Adipocyte (in vitro differentiated cells): Measurements from ENCODE around the gene HOXB7.

ENCODE experiments used
- DNase-seq: peaks from one replicate; pipeline ENCODE4 v3.0.0-alpha.2; 2015; ENCODE audit warnings: low read depth
- H3K27me3 ChIP-seq: replicated peaks from 2 replicates; pipeline ENCODE4 v1.7.0; 2013; ENCODE audit warnings: mild to moderate bottlenecking, low read length, moderate library complexity; ENCODE audit not compliant: control insufficient read depth, insufficient read depth
- H3K36me3 ChIP-seq: 2 replicates; pipeline ENCODE4 v1.7.0; 2013; ENCODE audit warnings: low read length, mild to moderate bottlenecking, moderate library complexity; ENCODE audit not compliant: control insufficient read depth, insufficient read depth, severe bottlenecking
- H3K4me1 ChIP-seq: 2 replicates; pipeline ENCODE4 v1.7.0; 2013; ENCODE audit warnings: mild to moderate bottlenecking, low read length, moderate library complexity; ENCODE audit not compliant: control insufficient read depth, insufficient read depth
- H3K4me3 ChIP-seq: 2 replicates; pipeline ENCODE4 v1.7.0; 2013; ENCODE audit warnings: mild to moderate bottlenecking, low read length, moderate library complexity
- H3K9ac ChIP-seq: 2 replicates; pipeline ENCODE4 v1.7.0; 2013; ENCODE audit warnings: mild to moderate bottlenecking, low read length, moderate library complexity
- H3K9me3 ChIP-seq: 2 replicates; pipeline ENCODE4 v1.7.0; 2013; ENCODE audit warnings: mild to moderate bottlenecking, low read length, moderate library complexity; ENCODE audit not compliant: control insufficient read depth

Gene HOXB7

DNA sequence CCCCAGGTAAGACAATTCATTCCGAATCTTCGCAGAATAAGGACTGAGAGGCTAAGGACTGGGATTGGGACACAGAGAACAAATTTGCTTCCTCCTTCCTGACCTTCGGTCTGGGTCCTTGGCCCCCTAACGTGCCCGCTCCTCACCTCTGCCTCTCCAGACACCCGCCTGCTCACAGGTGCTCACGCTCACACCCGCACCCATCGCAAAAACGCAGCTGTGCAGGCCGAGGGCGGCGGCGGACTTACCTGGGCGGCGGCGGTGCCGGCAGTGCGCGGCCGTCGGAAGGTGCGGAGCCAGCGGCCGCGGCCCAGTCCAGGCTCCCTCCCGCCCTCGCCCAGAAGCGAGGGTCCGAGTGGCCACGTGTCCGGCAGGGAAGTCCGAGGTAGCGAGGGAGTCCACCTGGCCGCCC is 22.5 kb upstream of the HOXB7 start:
- no peak for DNase-seq
- no peak overlapping the region for H3K4me3 ChIP-seq
- H3K9ac ChIP-seq: no peak overlapping the region
- H3K36me3 ChIP-seq: no peaks in the 10 kb centered on the region
- H3K4me1 ChIP-seq: no peaks in the 10 kb centered on the region
- peaks cover 96% of the 10 kb centered on the region for H3K27me3 ChIP-seq
- no peaks in the 10 kb centered on the region for H3K9me3 ChIP-seq

DNA sequence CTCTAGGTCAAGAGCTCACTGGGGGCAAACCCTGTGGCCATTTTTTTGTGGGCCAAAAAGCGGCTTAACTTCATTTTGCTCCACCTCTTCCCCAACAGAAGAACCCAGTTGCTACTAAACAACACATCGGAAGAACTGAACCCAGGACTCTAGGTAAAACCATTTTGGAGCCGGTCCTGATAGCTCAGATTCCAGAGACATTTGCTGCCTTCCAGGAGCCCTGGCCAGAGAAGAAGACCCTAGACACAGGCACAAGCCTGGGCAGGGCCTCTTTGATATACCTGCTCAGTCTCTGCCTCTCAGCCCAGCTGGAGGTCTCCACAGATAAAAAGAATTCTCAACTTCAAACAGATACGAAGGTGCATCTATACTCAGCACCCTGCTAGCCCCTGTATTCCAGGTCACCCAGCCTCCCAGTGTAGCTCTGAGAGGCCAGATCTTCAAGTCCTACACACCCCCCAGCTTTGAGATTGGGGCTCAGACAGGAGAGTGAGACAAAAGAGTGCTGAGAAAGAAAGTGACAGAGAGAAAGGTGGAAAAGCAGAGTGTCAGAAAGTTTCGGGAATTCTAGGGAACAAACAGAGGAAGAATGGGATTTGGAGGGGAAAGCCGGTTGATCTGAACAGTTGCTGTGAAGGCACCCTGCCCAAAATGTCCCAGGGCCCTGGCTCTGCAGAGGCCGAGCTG is 21.9 kb upstream of the HOXB7 start:
- Histone ChIP-seq H3K9ac (no peak overlapping the region), H3K36me3 (no peaks in the 10 kb centered on the region), H3K9me3 (no peaks in the 10 kb centered on the region), H3K4me1 (no peaks in the 10 kb centered on the region), H3K27me3 (peaks cover 96% of the 10 kb centered on the region), H3K4me3 (no peak overlapping the region)
- no peak for DNase-seq

DNA sequence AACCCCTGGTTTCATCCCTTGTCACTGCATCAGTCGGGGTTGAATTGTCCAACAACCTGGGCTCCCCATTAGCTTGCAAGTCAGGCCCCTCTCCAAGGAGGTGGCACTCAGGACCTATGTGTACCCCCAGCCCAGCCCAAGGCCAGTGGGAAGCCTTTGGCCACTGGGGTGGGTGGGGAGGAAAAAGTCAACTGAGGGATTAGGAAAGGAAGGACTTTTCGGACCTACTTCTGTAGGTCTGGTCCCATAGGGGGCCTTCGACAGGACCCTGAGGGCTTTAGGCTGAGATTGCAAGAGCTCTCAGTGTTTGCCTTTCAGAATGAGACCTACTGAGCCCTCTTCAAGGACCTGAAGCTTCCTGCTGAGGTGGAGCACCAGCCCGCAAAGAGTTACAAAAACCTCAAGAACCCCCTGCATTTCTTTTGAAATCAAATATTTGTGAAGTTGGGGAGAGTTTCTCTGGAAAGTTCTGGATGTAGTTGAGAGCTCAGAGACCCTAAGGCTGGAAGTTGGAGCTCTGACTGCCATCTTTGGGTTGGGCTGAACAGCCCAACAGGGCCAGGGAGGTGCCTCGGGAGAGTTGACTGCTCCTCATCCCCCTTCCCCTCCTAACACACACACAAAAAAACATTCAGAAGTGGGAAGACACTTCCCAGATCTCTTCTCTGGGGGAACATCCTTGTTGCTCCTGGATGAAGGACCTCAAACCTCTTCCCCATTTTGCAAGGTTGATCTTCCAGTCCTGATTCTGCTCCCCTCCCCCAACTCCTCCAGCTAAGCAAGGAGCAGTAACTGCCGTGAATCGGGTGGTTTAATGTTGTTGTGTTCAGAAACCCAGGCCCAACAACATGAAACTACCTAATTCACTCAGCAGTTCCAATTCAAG is 21.1 kb upstream of the HOXB7 start:
- Histone ChIP-seq H3K9me3 (no peaks in the 10 kb centered on the region), H3K4me3 (no peak overlapping the region), H3K36me3 (no peaks in the 10 kb centered on the region), H3K9ac (no peak overlapping the region), H3K4me1 (no peaks in the 10 kb centered on the region), H3K27me3 (peaks cover 96% of the 10 kb centered on the region)
- DNase-seq: no peak

DNA sequence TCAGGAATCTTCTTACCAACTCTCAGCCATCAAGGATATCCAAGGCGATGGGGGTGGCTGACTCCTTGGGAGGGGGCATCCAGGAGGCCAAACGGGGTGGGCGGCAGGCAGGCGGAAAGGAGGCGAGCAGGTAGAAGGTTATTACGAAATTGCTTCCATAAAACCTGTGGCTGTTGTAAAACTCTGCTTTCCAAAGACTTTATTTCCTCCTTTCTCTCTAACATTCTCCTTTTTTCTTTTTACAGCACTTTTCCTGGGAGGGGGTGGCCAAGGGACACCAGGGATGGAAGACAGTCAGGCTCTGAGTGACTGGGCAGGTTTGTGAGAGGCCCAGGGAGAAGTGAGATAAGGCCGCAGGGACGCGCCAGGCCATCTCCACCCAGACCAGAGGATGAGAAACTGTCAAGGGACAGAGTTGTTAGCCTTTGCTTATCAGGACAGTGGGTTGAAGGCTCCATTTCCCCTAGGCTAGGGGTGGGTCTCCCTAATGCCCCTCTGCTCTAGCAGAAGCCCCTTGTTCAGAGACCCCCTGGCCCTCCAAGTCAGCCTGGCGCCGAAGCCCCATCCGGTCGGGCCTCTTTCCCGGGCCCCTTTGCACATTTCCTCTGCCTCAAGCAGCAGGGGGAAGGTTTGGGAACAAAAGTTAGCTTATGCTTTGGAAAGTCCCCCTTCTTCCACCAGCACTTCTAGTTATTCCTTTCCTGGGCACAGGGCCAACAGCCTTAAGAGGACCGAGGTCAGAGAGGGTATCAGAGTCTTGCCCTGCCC is 20.3 kb upstream of the HOXB7 start:
- Histone ChIP-seq H3K9me3 (no peaks in the 10 kb centered on the region), H3K36me3 (no peaks in the 10 kb centered on the region), H3K4me3 (no peak overlapping the region), H3K9ac (no peak overlapping the region), H3K27me3 (peaks cover 94% of the 10 kb centered on the region), H3K4me1 (no peaks in the 10 kb centered on the region)
- no peak for DNase-seq

DNA sequence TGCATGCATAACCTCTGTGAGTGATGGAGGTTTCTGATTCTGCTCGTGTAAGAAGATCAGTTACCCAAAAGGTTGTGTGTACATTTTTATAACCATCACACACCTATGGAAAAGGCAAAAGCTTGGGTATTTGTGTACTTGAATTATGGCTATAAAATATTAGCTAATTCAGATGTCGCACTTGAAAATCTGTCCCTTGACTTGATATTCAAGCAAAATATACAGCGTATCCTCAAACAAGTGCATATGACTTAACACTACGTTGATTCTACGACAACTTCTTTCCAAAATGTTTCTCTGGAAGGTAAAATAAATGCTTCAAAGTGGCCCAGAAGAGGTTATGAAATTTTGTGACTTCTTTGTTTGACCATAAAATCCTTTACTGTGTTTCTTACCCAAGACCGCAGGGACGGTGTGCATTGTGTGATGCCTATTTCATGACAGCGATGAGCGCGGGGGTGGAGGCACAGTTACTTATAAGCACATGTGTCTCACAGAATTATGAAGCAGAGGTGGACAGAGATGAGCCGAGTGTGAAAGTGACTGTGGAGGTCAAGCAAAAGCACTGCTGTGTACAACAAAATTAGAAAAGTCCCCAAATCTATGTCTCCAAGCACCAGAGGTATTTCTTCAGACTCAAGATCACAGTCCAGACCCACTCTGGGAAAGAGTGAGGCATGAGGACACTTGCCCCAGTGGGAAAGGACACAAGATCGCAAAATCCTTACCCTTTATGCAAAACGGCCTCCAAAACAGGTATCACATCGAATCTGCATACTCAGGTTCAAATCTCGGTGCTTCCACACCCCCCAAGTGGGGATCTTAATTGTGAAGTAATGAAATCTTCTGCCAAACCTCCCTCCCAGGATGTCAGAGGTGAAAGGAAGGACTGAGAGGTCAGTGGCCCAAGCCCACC is 19.4 kb upstream of the HOXB7 start:
- H3K9ac ChIP-seq: no peak overlapping the region
- H3K9me3 ChIP-seq: no peaks in the 10 kb centered on the region
- peaks cover 86% of the 10 kb centered on the region for H3K27me3 ChIP-seq
- no peak for DNase-seq
- no peak overlapping the region for H3K4me3 ChIP-seq
- no peaks in the 10 kb centered on the region for H3K4me1 ChIP-seq
- no peaks in the 10 kb centered on the region for H3K36me3 ChIP-seq

DNA sequence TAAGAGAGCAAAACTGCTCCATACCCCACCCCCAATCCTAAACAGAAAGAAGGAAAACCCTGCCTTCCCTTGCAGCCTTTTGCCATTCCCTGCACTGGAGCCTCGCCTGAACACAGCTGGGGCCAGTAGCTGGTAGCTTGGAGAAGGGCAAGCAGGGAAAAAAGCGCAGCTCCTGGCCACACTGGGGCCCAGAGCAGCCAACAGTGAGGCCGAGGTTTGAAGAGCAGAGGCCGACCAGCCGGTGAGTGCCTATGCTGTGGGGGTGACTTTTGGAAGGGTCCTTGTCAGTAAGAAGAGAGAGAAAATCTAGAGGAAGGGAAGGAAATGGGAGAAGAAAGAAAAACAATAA is 18.6 kb upstream of the HOXB7 start:
- H3K27me3 ChIP-seq: peaks cover 83% of the 10 kb centered on the region
- H3K36me3 ChIP-seq: no peaks in the 10 kb centered on the region
- DNase-seq: no peak
- no peak overlapping the region for H3K9ac ChIP-seq
- H3K4me1 ChIP-seq: no peaks in the 10 kb centered on the region
- H3K4me3 ChIP-seq: no peak overlapping the region
- H3K9me3 ChIP-seq: no peaks in the 10 kb centered on the region

DNA sequence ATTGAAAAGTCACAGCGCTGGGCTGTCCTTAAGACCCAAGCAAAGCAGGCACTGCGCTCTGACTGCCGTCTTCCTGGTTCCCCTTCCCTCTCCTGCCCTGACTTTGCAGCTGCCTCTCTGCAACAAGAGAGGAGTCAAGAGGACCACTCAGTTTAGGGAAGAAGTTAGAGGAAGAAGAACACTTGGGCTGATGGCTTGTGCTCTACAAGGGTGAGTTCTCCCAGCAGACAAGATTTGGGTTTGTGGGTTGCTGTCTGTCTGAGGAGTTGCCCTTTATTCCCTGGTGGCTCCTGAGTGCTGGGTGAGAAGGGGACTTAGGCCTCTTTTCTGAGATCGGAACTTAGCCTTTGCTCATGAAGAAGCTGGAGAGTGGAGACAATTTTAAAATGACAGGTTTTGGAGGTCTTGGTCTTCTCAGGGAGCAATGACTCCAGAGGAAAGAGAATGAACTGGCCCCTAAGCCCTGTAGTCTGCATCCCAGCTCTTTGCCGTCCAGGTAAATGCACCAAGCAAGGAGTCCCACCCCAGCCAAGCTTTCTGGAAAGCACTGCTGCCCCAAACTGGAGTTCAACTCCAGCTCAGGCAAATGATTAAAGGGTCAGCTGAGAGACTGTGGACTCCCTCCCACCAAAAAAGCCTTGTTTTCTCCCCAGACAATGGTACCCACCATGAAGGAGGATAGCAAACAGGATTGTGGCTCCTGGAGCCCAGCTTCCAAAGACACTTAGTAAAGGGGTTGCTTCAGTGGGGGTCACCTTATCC is 18.0 kb upstream of the HOXB7 start:
- Histone ChIP-seq H3K4me3 (no peak overlapping the region), H3K36me3 (no peaks in the 10 kb centered on the region), H3K9me3 (no peaks in the 10 kb centered on the region), H3K27me3 (peaks cover 83% of the 10 kb centered on the region), H3K9ac (no peak overlapping the region), H3K4me1 (no peaks in the 10 kb centered on the region)
- DNase-seq: no peak

DNA sequence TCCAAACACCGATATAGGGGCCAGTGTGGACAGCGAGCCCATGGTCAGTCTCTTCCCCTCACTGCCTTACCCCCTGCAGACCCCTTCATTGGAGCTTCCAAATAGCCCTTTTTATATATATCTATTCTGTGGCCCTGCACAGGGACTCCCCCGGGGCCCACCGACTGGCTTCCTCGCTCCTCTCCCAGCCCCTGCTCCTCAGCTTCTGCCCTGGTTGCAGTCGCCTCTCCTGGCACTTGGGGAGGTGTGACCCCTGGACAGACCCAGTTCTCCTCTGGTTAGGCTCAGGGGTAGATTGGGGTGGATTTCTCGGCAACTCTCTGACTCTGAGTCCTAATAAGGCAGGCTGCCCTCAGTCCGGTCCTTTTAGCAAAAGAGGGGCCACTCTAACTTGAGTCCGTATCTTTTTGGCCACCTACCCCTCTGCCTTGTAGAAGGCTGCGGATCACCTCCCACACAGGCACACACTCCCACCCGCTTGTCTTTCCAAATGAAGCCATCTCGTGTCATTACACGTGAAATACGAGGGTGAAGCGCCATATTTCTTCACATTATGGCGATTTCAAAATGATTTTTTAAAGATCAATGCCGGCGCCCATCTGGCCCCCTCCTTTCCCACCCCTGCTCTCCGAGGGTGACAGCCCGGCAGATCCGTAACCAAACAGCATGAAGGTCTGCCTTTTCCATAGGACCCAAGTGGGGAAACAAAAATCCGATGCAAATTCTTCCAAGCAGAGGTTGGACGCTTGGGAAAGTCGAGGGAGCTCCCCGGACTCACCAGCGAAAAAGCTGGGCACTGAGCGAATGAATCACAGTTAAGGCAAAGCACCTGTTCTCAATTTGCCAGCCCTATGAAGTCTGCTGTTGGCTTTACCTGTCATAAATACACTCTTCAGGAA is 17.1 kb upstream of the HOXB7 start:
- Histone ChIP-seq H3K9me3 (no peaks in the 10 kb centered on the region), H3K4me3 (no peak overlapping the region), H3K27me3 (peaks cover 83% of the 10 kb centered on the region), H3K4me1 (no peaks in the 10 kb centered on the region), H3K9ac (no peak overlapping the region), H3K36me3 (no peaks in the 10 kb centered on the region)
- no peak for DNase-seq

DNA sequence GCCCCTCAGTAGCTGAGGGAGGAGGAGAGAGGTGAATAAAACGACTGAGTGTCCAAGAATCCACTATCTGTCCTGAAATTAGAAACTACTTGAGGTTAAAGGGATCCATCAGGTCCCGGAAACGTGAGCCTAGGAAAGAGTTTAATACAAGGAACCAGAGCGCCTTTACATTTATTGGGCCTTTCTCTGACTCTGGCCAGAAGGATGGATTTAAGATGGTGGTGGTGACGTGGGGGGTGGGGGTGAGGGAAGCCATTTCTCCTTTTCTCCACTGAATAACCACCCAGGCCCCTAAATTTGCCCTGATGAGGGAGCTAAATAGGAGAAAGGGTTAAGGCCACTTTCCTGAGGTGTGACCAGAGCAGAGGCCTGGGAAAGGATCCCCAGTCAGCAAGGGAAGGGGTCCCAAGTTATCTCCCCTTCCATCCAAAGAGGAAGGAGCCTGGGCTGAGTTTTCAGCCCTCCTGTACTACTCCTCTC is 16.3 kb upstream of the HOXB7 start:
- Histone ChIP-seq H3K36me3 (no peaks in the 10 kb centered on the region), H3K27me3 (peaks cover 83% of the 10 kb centered on the region), H3K4me1 (no peaks in the 10 kb centered on the region), H3K9ac (no peak overlapping the region), H3K4me3 (no peak overlapping the region), H3K9me3 (no peaks in the 10 kb centered on the region)
- DNase-seq: no peak
